Measurements from ENCODE around the gene KCNK5.

GRCh38 chr6:39260953-39261352, 31.7 kb upstream of the KCNK5 start:
- TF ChIP-seq MAX (IDR thresholded peaks at IDR 0.05) (no peak), POLR2AphosphoS5 (IDR thresholded peaks at IDR 0.05; ENCODE audit: low read depth, low read length) (no peak), EP300 (IDR thresholded peaks at IDR 0.05; ENCODE audit: borderline replicate concordance in 1 of 2, low read depth in 2 of 2, low read length in 2 of 2) (no peak), CTCF (IDR thresholded peaks at IDR 0.05; ENCODE audit: control extremely low read depth in 1 of 3, insufficient read depth in 1 of 3, low read depth in 1 of 3, low read length in 3 of 3) (no peak)
